ENCODE results near the gene GADL1. TPM values are rescaled to one million over a fixed set of nuclear protein-coding genes. Genes with fewer than 3 reads are reported as not detected.

GADL1 gene
- polyA plus RNA-seq, 1 donor (not counting 4 experiments of a cell fraction or from before 2014, with no cell fraction given), result not detected

DNA sequence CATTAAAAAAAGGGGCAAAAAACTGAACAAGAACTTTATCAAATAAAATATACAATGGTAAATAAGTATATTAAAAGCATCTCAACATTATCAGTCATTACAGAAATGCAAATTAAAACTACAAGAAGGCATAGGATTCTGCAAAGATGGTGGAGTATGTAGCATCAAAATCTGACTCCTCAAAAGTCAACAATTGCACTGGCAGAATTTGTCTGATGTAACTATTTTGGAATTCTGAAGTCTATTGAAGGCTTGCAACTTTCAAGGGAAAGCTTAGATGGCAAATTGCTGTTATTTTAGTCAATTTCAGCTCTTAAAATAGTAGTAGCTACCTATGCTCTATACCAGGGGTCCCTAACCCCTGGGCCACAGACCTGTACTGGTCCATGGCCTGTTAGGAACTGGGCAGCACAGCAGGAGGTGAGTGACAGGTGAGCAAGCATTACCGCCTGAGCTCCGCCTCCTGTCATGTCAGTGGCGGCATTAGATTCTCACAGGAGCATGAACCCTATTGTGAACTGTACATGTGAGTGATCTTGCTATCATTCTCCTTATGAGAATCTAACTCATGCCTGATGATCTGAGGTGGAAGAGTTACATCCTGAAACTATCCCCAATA is 180.5 kb downstream of the GADL1 start:
- H3K79me2 ChIP-seq (ENCODE audit: control insufficient read depth, insufficient read depth, low read length), result no peaks in the 10 kb centered on the region
- no peaks in the 10 kb centered on the region for H3K9me3 ChIP-seq (ENCODE audit: control insufficient read depth, low read depth, low read length)
- TF ChIP-seq EZH2 (IDR thresholded peaks at IDR 0.05; ENCODE audit: low read length) (no peak), CTCF (optimal IDR thresholded peaks at IDR 0.05 in 1 of 3, IDR thresholded peaks at IDR 0.05 in 1 of 3, conservative IDR thresholded peaks at IDR 0.05 in 1 of 3; ENCODE audit: extremely low read depth in 1 of 3, insufficient read depth in 2 of 3, low read length in 3 of 3) (no peak)
- no peak overlapping the region for H3K27ac ChIP-seq (ENCODE audit: control insufficient read depth, insufficient read depth, low read length)
- FAIRE-seq (no peak), DNase-seq (ENCODE audit: low read depth, low spot score) (no peak)
- no peak overlapping the region for H2AFZ ChIP-seq (ENCODE audit: control insufficient read depth, low read length)
- H3K9me1 ChIP-seq (ENCODE audit: control insufficient read depth, extremely low read depth, insufficient read depth, low read length), result no peaks in the 10 kb centered on the region
- dilution Hi-C loops (cut with MboI; ENCODE audit: extremely low pct_ligation_motif_present, low sequenced_read_pairs), result no loop called here
- H3K4me2 ChIP-seq (ENCODE audit: control insufficient read depth, extremely low read depth, insufficient read depth, low read depth, low read length), result no peak overlapping the region
- H3K4me1 ChIP-seq (ENCODE audit: control insufficient read depth, extremely low read depth, insufficient read depth, low read length), result no peaks in the 10 kb centered on the region
- no peak overlapping the region for H3K9ac ChIP-seq (ENCODE audit: control insufficient read depth, extremely low read depth, insufficient read depth, low read length)
- no peaks in the 10 kb centered on the region for H3K27me3 ChIP-seq (ENCODE audit: control insufficient read depth, extremely low read depth, insufficient read depth, low read length)
- H4K20me1 ChIP-seq (ENCODE audit: control insufficient read depth, extremely low read depth, insufficient read depth, low read length), result no peaks in the 10 kb centered on the region
- no peaks in the 10 kb centered on the region for H3K36me3 ChIP-seq (ENCODE audit: control insufficient read depth in 2 of 2, extremely low read depth in 1 of 2, insufficient read depth in 2 of 2, low read length in 2 of 2)
- H3K4me3 ChIP-seq (ENCODE audit: control insufficient read depth in 2 of 3, extremely low read depth in 1 of 3, insufficient read depth in 2 of 3, low read depth in 1 of 3, low read length in 3 of 3), result no peak overlapping the region

- dilution Hi-C loops (cut with MboI; ENCODE audit: extremely low pct_ligation_motif_present, low sequenced_read_pairs), result no loop called here
- H3K4me1 ChIP-seq (ENCODE audit: control insufficient read depth, extremely low read depth, insufficient read depth, low read length), result peaks cover 2% of the 10 kb centered on the region
- H3K9me3 ChIP-seq (ENCODE audit: control insufficient read depth, low read depth, low read length), result no peaks in the 10 kb centered on the region
- no peaks in the 10 kb centered on the region for H3K27me3 ChIP-seq (ENCODE audit: control insufficient read depth, extremely low read depth, insufficient read depth, low read length)
- TF ChIP-seq CTCF (optimal IDR thresholded peaks at IDR 0.05 in 1 of 3, IDR thresholded peaks at IDR 0.05 in 1 of 3, conservative IDR thresholded peaks at IDR 0.05 in 1 of 3; ENCODE audit: extremely low read depth in 1 of 3, insufficient read depth in 2 of 3, low read length in 3 of 3) (no peak), EZH2 (IDR thresholded peaks at IDR 0.05; ENCODE audit: low read length) (no peak)
- no peak for FAIRE-seq
- H3K9ac ChIP-seq (ENCODE audit: control insufficient read depth, extremely low read depth, insufficient read depth, low read length), result no peak overlapping the region
- H2AFZ ChIP-seq (ENCODE audit: control insufficient read depth, low read length), result no peak overlapping the region
- H3K4me3 ChIP-seq (ENCODE audit: control insufficient read depth in 2 of 3, extremely low read depth in 1 of 3, insufficient read depth in 2 of 3, low read depth in 1 of 3, low read length in 3 of 3), result no peak overlapping the region
- H3K27ac ChIP-seq (ENCODE audit: control insufficient read depth, insufficient read depth, low read length), result no peak overlapping the region
- H3K9me1 ChIP-seq (ENCODE audit: control insufficient read depth, extremely low read depth, insufficient read depth, low read length), result no peaks in the 10 kb centered on the region
- no peaks in the 10 kb centered on the region for H4K20me1 ChIP-seq (ENCODE audit: control insufficient read depth, extremely low read depth, insufficient read depth, low read length)
- no peaks in the 10 kb centered on the region for H3K36me3 ChIP-seq (ENCODE audit: control insufficient read depth in 2 of 2, extremely low read depth in 1 of 2, insufficient read depth in 2 of 2, low read length in 2 of 2)
- H3K79me2 ChIP-seq (ENCODE audit: control insufficient read depth, insufficient read depth, low read length), result no peaks in the 10 kb centered on the region
- no peak overlapping the region for H3K4me2 ChIP-seq (ENCODE audit: control insufficient read depth, extremely low read depth, insufficient read depth, low read depth, low read length)
- no peak for DNase-seq (ENCODE audit: low read depth, low spot score)
Measured at GRCh38 chr3:30712991-30713390, 181.5 kb downstream of the GADL1 start.
